K562 (cell line): ENCODE measurements around the gene MPV17L2. TPM values are rescaled to one million over a fixed set of nuclear protein-coding genes. Genes with fewer than 3 reads are reported as not detected.
A peak's percentile ranks its signal among the peaks of the same experiment; 100 is the strongest.

Source experiments
- BHLHE40 ChIP-seq: IDR thresholded peaks from 2 replicates; pipeline ENCODE4 v1.6.1; 2011; ENCODE audit warnings: low read length, improper control_type of control experiment
- BRF1 ChIP-seq: IDR thresholded peaks from 3 replicates; pipeline ENCODE4 v1.6.1; 2011; ENCODE audit warnings: borderline replicate concordance, mild to moderate bottlenecking; ENCODE audit not compliant: insufficient read length; ENCODE audit errors: extremely low read depth
- FOXA1 ChIP-seq: fragments of 450-650 bp; IDR thresholded peaks from 2 replicates; pipeline ENCODE4 v1.6.1; 2016; ENCODE audit warnings: mild to moderate bottlenecking, borderline replicate concordance
- FOXM1 ChIP-seq, 2 experiments: fragments of 450-650 bp in 1 of 2; sonication (generic) in 1 of 2; formaldehyde crosslinking in 1 of 2; IDR thresholded peaks; 2 replicates each; pipeline versions ENCODE4 v1.6.1 to v1.9.0; 2017 to 2022; ENCODE audit warnings: low read depth in 2 of 2, mild to moderate bottlenecking in 2 of 2, missing genetic modification reagents in 1 of 2, moderate library complexity in 1 of 2
- GATAD2A ChIP-seq: fragments of 450-650 bp; IDR thresholded peaks from 2 replicates; pipeline ENCODE4 v1.6.1; 2017
- SIN3B ChIP-seq: fragments of 450-650 bp; IDR thresholded peaks from 2 replicates; pipeline ENCODE4 v1.6.1; 2017; ENCODE audit warnings: low read depth, mild to moderate bottlenecking, moderate library complexity
- TBP ChIP-seq: optimal IDR thresholded peaks from 2 replicates; pipeline ENCODE3; 2011; ENCODE audit warnings: low read depth, low read length, improper control_type of control experiment
- ZNF175 ChIP-seq: fragments of 200-800 bp; sonication (Bioruptor generic); IDR thresholded peaks from 2 replicates; pipeline ENCODE4 v1.6.1; 2016; ENCODE audit warnings: low read depth, mild to moderate bottlenecking, missing genetic modification characterization, missing compliant biosample characterization
- ZNF253 ChIP-seq: fragments of 250-450 bp; sonication (Bioruptor Pico); conservative IDR thresholded peaks from 2 replicates; pipeline ENCODE4 v1.6.1; 2021; ENCODE audit warnings: mild to moderate bottlenecking
- ZNF644 ChIP-seq: fragments of 200-800 bp; sonication (Bioruptor generic); IDR thresholded peaks from 2 replicates; pipeline ENCODE4 v1.6.1; 2016; ENCODE audit warnings: low read depth, missing genetic modification characterization, missing compliant biosample characterization
- ZNF830 ChIP-seq: fragments of 250-450 bp; sonication (Bioruptor Pico); IDR thresholded peaks from 2 replicates; pipeline ENCODE4 v1.5.0; 2021; ENCODE audit warnings: mild to moderate bottlenecking
- polyA plus RNA-seq, 8 experiments: library from polyadenylated mRNA; depleted of rRNA in 4 of 8; stranded (reverse) in 5 of 8; unstranded in 3 of 8; fragments of >200 nt; fragmentation: Nextera tagmentation in 2 of 8; fragmentation: Illumina TruSeq in 1 of 8; extraction: Ambion mirVana in 2 of 8; extraction: Trizol in 1 of 8; gene quantifications; 2 replicates each; pipeline versions ENCODE4 v1.2.1 to v1.2.3, GENCODE V29; 2011 to 2014; ENCODE audit warnings: inconsistent platforms in 1 of 8, missing spikeins in 1 of 8
- total RNA-seq, 7 experiments: library from RNA; depleted of rRNA in 6 of 7; stranded (reverse); fragments of >200 nt in 6 of 7; fragmentation: Illumina TruSeq in 2 of 7; extraction: Trizol in 2 of 7; gene quantifications; 2 replicates each; pipeline versions ENCODE4 v1.2.1 to v1.2.3, GENCODE V29; 2011 to 2021; ENCODE audit warnings: low replicate concordance in 1 of 7
- TF ChIP-seq, protein P1 (sequence below): fragments of 450-650 bp; IDR thresholded peaks from 2 replicates; pipeline ENCODE4 v1.6.1; 2018; ENCODE audit warnings: mild to moderate bottlenecking, low read depth; ENCODE audit not compliant: partially characterized antibody
- TF ChIP-seq, protein P2 (sequence below): sonication (generic); formaldehyde crosslinking; IDR thresholded peaks from 2 replicates; pipeline ENCODE4 v1.8.0; 2023; ENCODE audit warnings: missing genetic modification reagents, mild to moderate bottlenecking, borderline replicate concordance
- TF ChIP-seq, protein P3 (sequence below), 2 experiments: fragments of 450-650 bp; conservative IDR thresholded peaks; 2 replicates each; pipeline ENCODE4 v1.6.1; 2017; ENCODE audit warnings: mild to moderate bottlenecking in 2 of 2, moderate library complexity in 2 of 2
- TF ChIP-seq, protein P4 (sequence below): sonication (generic); formaldehyde crosslinking; IDR thresholded peaks from 2 replicates; pipeline ENCODE4 v1.8.1; 2023; ENCODE audit warnings: mild to moderate bottlenecking, missing genetic modification reagents
- TF ChIP-seq, protein P5 (sequence below): fragments of 250-450 bp; sonication (Bioruptor Pico); IDR thresholded peaks from 2 replicates; pipeline ENCODE4 v1.4.0; 2020; ENCODE audit warnings: mild to moderate bottlenecking, moderate library complexity

Gene MPV17L2
- total and polyA plus RNA-seq, 9 of the 15 experiments (the other 6 are each of a cell fraction or from before 2014, with no cell fraction given) = 10.6 to 60.2 (median 28.5) TPM

DNA sequence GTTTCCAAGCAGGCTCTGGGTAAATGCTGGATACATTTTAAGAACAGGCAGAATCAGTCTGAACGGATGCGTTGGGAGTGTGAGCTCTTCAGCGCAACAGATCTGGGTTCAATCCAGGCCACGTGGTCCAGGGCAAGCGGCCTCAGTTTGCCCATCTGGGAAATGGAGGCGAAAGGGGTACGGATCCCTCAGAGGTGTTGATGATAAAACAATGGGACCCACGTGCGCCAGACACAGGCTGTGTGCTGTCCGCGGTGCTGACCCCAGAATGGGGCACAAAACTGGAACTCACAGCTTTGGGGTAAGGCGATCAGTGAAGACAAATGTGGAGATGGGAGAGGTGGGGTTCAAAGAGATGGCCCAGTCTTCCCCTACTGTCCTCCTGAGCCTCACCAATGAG is 46.3 kb downstream of the MPV17L2 start (continued):
- TF ChIP-seq FOXM1 (IDR thresholded peaks at IDR 0.05; ENCODE audit: low read depth) (no peak), FOXM1 (CRISPR knock-in tag; IDR thresholded peaks at IDR 0.05; ENCODE audit: low read depth) (no peak), FOXA1 (no peak), ZNF175 (CRISPR knock-in tag) (no peak), SIN3B (no peak), GATAD2A (no peak), ZNF830 (no peak), BRF1 (no peak), TBP (no peak), ZNF644 (tag) (no peak), ZNF253 (CRISPR knock-in tag) (no peak), BHLHE40 (peak; percentile 74; the same call in 1 of the 2 replicates)
- TF ChIP-seq, protein P1, sequence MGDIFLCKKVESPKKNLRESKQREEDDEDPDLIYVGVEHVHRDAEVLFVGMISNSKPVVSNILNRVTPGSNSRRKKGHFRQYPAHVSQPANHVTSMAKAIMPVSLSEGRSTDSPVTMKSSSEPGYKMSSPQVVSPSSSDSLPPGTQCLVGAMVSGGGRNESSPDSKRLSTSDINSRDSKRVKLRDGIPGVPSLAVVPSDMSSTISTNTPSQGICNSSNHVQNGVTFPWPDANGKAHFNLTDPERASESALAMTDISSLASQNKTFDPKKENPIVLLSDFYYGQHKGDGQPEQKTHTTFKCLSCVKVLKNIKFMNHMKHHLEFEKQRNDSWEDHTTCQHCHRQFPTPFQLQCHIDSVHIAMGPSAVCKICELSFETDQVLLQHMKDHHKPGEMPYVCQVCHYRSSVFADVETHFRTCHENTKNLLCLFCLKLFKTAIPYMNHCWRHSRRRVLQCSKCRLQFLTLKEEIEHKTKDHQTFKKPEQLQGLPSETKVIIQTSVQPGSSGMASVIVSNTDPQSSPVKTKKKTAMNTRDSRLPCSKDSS = no peak
- TF ChIP-seq, protein P2, sequence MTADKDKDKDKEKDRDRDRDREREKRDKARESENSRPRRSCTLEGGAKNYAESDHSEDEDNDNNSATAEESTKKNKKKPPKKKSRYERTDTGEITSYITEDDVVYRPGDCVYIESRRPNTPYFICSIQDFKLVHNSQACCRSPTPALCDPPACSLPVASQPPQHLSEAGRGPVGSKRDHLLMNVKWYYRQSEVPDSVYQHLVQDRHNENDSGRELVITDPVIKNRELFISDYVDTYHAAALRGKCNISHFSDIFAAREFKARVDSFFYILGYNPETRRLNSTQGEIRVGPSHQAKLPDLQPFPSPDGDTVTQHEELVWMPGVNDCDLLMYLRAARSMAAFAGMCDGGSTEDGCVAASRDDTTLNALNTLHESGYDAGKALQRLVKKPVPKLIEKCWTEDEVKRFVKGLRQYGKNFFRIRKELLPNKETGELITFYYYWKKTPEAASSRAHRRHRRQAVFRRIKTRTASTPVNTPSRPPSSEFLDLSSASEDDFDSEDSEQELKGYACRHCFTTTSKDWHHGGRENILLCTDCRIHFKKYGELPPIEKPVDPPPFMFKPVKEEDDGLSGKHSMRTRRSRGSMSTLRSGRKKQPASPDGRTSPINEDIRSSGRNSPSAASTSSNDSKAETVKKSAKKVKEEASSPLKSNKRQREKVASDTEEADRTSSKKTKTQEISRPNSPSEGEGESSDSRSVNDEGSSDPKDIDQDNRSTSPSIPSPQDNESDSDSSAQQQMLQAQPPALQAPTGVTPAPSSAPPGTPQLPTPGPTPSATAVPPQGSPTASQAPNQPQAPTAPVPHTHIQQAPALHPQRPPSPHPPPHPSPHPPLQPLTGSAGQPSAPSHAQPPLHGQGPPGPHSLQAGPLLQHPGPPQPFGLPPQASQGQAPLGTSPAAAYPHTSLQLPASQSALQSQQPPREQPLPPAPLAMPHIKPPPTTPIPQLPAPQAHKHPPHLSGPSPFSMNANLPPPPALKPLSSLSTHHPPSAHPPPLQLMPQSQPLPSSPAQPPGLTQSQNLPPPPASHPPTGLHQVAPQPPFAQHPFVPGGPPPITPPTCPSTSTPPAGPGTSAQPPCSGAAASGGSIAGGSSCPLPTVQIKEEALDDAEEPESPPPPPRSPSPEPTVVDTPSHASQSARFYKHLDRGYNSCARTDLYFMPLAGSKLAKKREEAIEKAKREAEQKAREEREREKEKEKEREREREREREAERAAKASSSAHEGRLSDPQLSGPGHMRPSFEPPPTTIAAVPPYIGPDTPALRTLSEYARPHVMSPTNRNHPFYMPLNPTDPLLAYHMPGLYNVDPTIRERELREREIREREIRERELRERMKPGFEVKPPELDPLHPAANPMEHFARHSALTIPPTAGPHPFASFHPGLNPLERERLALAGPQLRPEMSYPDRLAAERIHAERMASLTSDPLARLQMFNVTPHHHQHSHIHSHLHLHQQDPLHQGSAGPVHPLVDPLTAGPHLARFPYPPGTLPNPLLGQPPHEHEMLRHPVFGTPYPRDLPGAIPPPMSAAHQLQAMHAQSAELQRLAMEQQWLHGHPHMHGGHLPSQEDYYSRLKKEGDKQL = no peak
- TF ChIP-seq, protein P3, sequence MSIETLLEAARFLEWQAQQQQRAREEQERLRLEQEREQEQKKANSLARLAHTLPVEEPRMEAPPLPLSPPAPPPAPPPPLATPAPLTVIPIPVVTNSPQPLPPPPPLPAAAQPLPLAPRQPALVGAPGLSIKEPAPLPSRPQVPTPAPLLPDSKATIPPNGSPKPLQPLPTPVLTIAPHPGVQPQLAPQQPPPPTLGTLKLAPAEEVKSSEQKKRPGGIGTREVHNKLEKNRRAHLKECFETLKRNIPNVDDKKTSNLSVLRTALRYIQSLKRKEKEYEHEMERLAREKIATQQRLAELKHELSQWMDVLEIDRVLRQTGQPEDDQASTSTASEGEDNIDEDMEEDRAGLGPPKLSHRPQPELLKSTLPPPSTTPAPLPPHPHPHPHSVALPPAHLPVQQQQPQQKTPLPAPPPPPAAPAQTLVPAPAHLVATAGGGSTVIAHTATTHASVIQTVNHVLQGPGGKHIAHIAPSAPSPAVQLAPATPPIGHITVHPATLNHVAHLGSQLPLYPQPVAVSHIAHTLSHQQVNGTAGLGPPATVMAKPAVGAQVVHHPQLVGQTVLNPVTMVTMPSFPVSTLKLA (conservative IDR thresholded peaks at IDR 0.05) = peak; percentile 98 to 99
- TF ChIP-seq, protein P4, sequence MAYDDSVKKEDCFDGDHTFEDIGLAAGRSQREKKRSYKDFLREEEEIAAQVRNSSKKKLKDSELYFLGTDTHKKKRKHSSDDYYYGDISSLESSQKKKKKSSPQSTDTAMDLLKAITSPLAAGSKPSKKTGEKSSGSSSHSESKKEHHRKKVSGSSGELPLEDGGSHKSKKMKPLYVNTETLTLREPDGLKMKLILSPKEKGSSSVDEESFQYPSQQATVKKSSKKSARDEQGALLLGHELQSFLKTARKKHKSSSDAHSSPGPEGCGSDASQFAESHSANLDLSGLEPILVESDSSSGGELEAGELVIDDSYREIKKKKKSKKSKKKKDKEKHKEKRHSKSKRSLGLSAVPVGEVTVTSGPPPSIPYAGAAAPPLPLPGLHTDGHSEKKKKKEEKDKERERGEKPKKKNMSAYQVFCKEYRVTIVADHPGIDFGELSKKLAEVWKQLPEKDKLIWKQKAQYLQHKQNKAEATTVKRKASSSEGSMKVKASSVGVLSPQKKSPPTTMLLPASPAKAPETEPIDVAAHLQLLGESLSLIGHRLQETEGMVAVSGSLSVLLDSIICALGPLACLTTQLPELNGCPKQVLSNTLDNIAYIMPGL (CRISPR knock-in tag) = no peak
- TF ChIP-seq, protein P5, sequence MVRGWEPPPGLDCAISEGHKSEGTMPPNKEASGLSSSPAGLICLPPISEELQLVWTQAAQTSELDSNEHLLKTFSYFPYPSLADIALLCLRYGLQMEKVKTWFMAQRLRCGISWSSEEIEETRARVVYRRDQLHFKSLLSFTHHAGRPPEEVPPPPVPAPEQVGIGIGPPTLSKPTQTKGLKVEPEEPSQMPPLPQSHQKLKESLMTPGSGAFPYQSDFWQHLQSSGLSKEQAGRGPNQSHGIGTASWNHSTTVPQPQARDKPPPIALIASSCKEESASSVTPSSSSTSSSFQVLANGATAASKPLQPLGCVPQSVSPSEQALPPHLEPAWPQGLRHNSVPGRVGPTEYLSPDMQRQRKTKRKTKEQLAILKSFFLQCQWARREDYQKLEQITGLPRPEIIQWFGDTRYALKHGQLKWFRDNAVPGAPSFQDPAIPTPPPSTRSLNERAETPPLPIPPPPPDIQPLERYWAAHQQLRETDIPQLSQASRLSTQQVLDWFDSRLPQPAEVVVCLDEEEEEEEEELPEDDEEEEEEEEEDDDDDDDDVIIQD (CRISPR knock-in tag) = no peak
